NCI-H1105 (cell line): ENCODE data around the gene TMEM247.
"Not testable (repeated sequence)": the region's sequence is repeated elsewhere in the genome, so short reads cannot be mapped to it uniquely, and the experiment has no call there.

ENCODE experiments used
- DNase-seq: peaks from one replicate; lab custom pipeline; 2025; lab: John Stamatoyannopoulos, UW

Gene TMEM247

GRCh38 chr2:46458763-46459500, 20.4 kb upstream of the TMEM247 start:
- no peak for DNase-seq

- DNase-seq: no peak
Measured at GRCh38 chr2:46459694-46460093, 19.7 kb upstream of the TMEM247 start.

- DNase-seq: no peak
Measured at GRCh38 chr2:46460241-46460921, 19.0 kb upstream of the TMEM247 start.

GRCh38 chr2:46461011-46461674, 18.2 kb upstream of the TMEM247 start:
- peak; percentile 11 for DNase-seq

- no peak for DNase-seq
Measured at GRCh38 chr2:46461709-46462171, 17.6 kb upstream of the TMEM247 start.

- no peak for DNase-seq
Measured at GRCh38 chr2:46462936-46463335, 16.4 kb upstream of the TMEM247 start.

- DNase-seq: no peak
Measured at GRCh38 chr2:46469116-46469515, 10.2 kb upstream of the TMEM247 start.

- no peak for DNase-seq
Measured at GRCh38 chr2:46469700-46470099, 9.7 kb upstream of the TMEM247 start.

- no peak for DNase-seq
Measured at GRCh38 chr2:46470114-46470628, 9.2 kb upstream of the TMEM247 start.

- DNase-seq: no peak
Measured at GRCh38 chr2:46471019-46471583, 8.3 kb upstream of the TMEM247 start.

- no peak for DNase-seq
Measured at GRCh38 chr2:46471697-46472096, 7.7 kb upstream of the TMEM247 start.

- DNase-seq: not testable (repeated sequence)
Measured at GRCh38 chr2:46472165-46472564, 7.2 kb upstream of the TMEM247 start.

GRCh38 chr2:46477462-46477861, 1.9 kb upstream of the TMEM247 start:
- not testable (repeated sequence) for DNase-seq

- DNase-seq: no peak
Measured at GRCh38 chr2:46477925-46478324, 1.4 kb upstream of the TMEM247 start.

GRCh38 chr2:46480562-46480961, 1.2 kb downstream of the TMEM247 start:
- peak; percentile 40 for DNase-seq

- no peak for DNase-seq
Measured at GRCh38 chr2:46481198-46482193, 2.1 kb downstream of the TMEM247 start.

GRCh38 chr2:46482490-46482889, 3.1 kb downstream of the TMEM247 start:
- DNase-seq: no peak

- DNase-seq: no peak
Measured at GRCh38 chr2:46485002-46485401, 5.6 kb downstream of the TMEM247 start.

GRCh38 chr2:46486436-46486835, 7.1 kb downstream of the TMEM247 start:
- DNase-seq: no peak

GRCh38 chr2:46487667-46488335, 8.4 kb downstream of the TMEM247 start:
- DNase-seq: no peak

- DNase-seq: no peak
Measured at GRCh38 chr2:46488389-46488788, 9.0 kb downstream of the TMEM247 start.
